CD4-positive, alpha-beta T cell (primary cell): ENCODE data around the gene AP1M1. TPM values are rescaled to one million over a fixed set of nuclear protein-coding genes. Genes with fewer than 3 reads are reported as not detected.

Source experiments
- ATAC-seq: fragments of 200-7000 bp; cut with Tn5 transposase; one replicate; pipeline ENCODE4 v1.10.0; 2022; ENCODE audit warnings: mild to moderate bottlenecking; ENCODE audit not compliant: poor library complexity
- CTCF ChIA-PET: fragments of 350-600 bp; sonication (Branson Sonifier 250); formaldehyde crosslinking; loops from one replicate; lab custom pipeline; 2021; ENCODE audit warnings: antibody characterized with exemption, inconsistent platforms; lab: Charles Lee
- POLR2A ChIA-PET: fragments of 350-600 bp; sonication (Branson Sonifier 250); formaldehyde crosslinking; loops from one replicate; lab custom pipeline; 2021; ENCODE audit warnings: antibody characterized with exemption, inconsistent platforms; lab: Charles Lee
- DNase-seq, 14 experiments: peaks; one replicate each; pipeline ENCODE4 v3.0.0-alpha.2; 2013 to 2020; ENCODE audit warnings: mixed read lengths in 2 of 14
- H3K27ac ChIP-seq, 2 donors: one replicate each; pipeline versions ENCODE4 v1.5.1 to v1.7.0; 2013; ENCODE audit warnings: low read length in 2 of 2, low read depth in 1 of 2, mild to moderate bottlenecking in 1 of 2
- H3K27me3 ChIP-seq, 2 experiments: 1 replicate in 1 of 2; 2 replicates in 1 of 2; pipeline versions ENCODE4 v1.6.1 to v1.7.0; 2013; ENCODE audit warnings: low read length in 2 of 2, control low read depth in 1 of 2, mild to moderate bottlenecking in 1 of 2, moderate library complexity in 1 of 2; ENCODE audit not compliant: insufficient read depth in 2 of 2, control insufficient read depth in 1 of 2
- H3K36me3 ChIP-seq: one replicate; pipeline ENCODE4 v1.6.1; 2013; ENCODE audit warnings: low read length, control low read depth; ENCODE audit not compliant: insufficient read depth
- H3K4me1 ChIP-seq: one replicate; pipeline ENCODE4 v1.6.1; 2013; ENCODE audit warnings: low read length, control low read depth; ENCODE audit not compliant: insufficient read depth
- H3K4me3 ChIP-seq: one replicate; pipeline ENCODE4 v1.5.1; 2013; ENCODE audit warnings: mild to moderate bottlenecking, low read length, moderate library complexity
- H3K9me3 ChIP-seq, 2 experiments: 1 replicate in 1 of 2; 2 replicates in 1 of 2; pipeline versions ENCODE4 v1.6.1 to v1.7.0; 2013; ENCODE audit warnings: low read length in 2 of 2, mild to moderate bottlenecking in 2 of 2, control low read depth in 1 of 2, moderate library complexity in 1 of 2; ENCODE audit not compliant: control insufficient read depth in 1 of 2, insufficient read depth in 1 of 2
- H3K27ac Mint-ChIP-seq: one replicate; pipeline ENCODE4 v1.8.0; 2020; ENCODE audit warnings: mixed read lengths
- H3K27me3 Mint-ChIP-seq: one replicate; pipeline ENCODE4 v1.8.0; 2021; ENCODE audit warnings: mixed read lengths
- H3K36me3 Mint-ChIP-seq: one replicate; pipeline ENCODE4 v1.8.0; 2021; ENCODE audit warnings: low read depth, mixed read lengths
- H3K4me1 Mint-ChIP-seq: one replicate; pipeline ENCODE4 v1.8.0; 2021; ENCODE audit warnings: low read depth, mixed read lengths
- H3K4me3 Mint-ChIP-seq: one replicate; pipeline ENCODE4 v1.8.0; 2020; ENCODE audit warnings: mild to moderate bottlenecking, mixed read lengths
- H3K9me3 Mint-ChIP-seq: one replicate; pipeline ENCODE4 v1.8.0; 2020; ENCODE audit warnings: mixed read lengths
- intact Hi-C, 2 experiments: fragments of 100-400 bp; cut with DNase I in 1 of 2; cut with micrococcal nuclease in 1 of 2; formaldehyde crosslinking; loops; one replicate each; pipeline versions ENCODE4 v1.15.1 to v1.9.0; 2023 to 2025; cut with DNase I, micrococcal nuclease
- total RNA-seq, 174 experiments: library from RNA in 2 of 174; stranded (reverse) in 2 of 174; gene quantifications; one replicate each; pipeline ENCODE4 v1.2.3 and lab custom pipeline; 2021 to 2026
- TF ChIP-seq, protein P1 (sequence below): fragments of 200-600 bp; IDR thresholded peaks from one replicate; pipeline ENCODE4 v1.8.0; 2022; ENCODE audit warnings: antibody characterized with exemption, mild to moderate bottlenecking

AP1M1 gene
- total RNA-seq, 2 experiments from 2014 or later: 52.1 to 58.3 TPM

- CTCF ChIA-PET: no interaction called here
- ATAC-seq (no peak), DNase-seq (no peak)
- Histone ChIP-seq H3K27ac (no peak overlapping the region), H3K36me3 (peaks cover 78% of the 10 kb centered on the region), H3K27me3 (no peaks in the 10 kb centered on the region), H3K9me3 (no peaks in the 10 kb centered on the region), H3K4me3 (no peak overlapping the region), H3K4me1 (no peaks in the 10 kb centered on the region)
- H3K36me3 Mint-ChIP-seq: peaks cover 86% of the 10 kb centered on the region
- H3K27me3 Mint-ChIP-seq: no peaks in the 10 kb centered on the region
- POLR2A ChIA-PET: interaction anchor here (1.3 kb wide), 1 partner anchor 10 kb away, joined by 4 read pairs; no protein-coding TSS in a partner anchor
- H3K9me3 Mint-ChIP-seq: no peaks in the 10 kb centered on the region
- H3K27ac Mint-ChIP-seq: no peak overlapping the region
- no peaks in the 10 kb centered on the region for H3K4me1 Mint-ChIP-seq
- intact Hi-C loops: loop anchor here in 1 of 2 experiments (5.0 kb wide), 1 partner anchor 41 kb away; the partner anchor contains the start of gene RAB8A
- no peak overlapping the region for H3K4me3 Mint-ChIP-seq
- TF ChIP-seq, protein P1, sequence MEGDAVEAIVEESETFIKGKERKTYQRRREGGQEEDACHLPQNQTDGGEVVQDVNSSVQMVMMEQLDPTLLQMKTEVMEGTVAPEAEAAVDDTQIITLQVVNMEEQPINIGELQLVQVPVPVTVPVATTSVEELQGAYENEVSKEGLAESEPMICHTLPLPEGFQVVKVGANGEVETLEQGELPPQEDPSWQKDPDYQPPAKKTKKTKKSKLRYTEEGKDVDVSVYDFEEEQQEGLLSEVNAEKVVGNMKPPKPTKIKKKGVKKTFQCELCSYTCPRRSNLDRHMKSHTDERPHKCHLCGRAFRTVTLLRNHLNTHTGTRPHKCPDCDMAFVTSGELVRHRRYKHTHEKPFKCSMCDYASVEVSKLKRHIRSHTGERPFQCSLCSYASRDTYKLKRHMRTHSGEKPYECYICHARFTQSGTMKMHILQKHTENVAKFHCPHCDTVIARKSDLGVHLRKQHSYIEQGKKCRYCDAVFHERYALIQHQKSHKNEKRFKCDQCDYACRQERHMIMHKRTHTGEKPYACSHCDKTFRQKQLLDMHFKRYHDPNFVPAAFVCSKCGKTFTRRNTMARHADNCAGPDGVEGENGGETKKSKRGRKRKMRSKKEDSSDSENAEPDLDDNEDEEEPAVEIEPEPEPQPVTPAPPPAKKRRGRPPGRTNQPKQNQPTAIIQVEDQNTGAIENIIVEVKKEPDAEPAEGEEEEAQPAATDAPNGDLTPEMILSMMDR: no peak
Measured at GRCh38 chr19:16153582-16154336, 44.0 kb upstream of the AP1M1 start.

- Mint-ChIP-seq H3K27me3 (no peaks in the 10 kb centered on the region), H3K9me3 (no peaks in the 10 kb centered on the region), H3K4me1 (no peaks in the 10 kb centered on the region), H3K36me3 (peaks cover 78% of the 10 kb centered on the region), H3K27ac (no peak overlapping the region), H3K4me3 (no peak overlapping the region)
- intact Hi-C loops: loop anchor here in 1 of 2 experiments (5.0 kb wide), 1 partner anchor 42 kb away; the partner anchor contains the start of gene RAB8A
- no peaks in the 10 kb centered on the region for H3K9me3 ChIP-seq
- CTCF ChIA-PET: no interaction called here
- H3K4me1 ChIP-seq: no peaks in the 10 kb centered on the region
- peaks cover 70% of the 10 kb centered on the region for H3K36me3 ChIP-seq
- DNase-seq (no peak), ATAC-seq (no peak)
- H3K4me3 ChIP-seq: no peak overlapping the region
- no peak overlapping the region for H3K27ac ChIP-seq
- POLR2A ChIA-PET: interaction anchor here (1.3 kb wide), 1 partner anchor 10 kb away, joined by 4 read pairs; no protein-coding TSS in a partner anchor
- TF ChIP-seq, protein P1: no peak
- H3K27me3 ChIP-seq: no peaks in the 10 kb centered on the region
Measured at GRCh38 chr19:16154557-16154956, 43.2 kb upstream of the AP1M1 start.

GRCh38 chr19:16155128-16155527, 42.6 kb upstream of the AP1M1 start:
- intact Hi-C loops: no loop called here
- Mint-ChIP-seq H3K27ac (no peak overlapping the region), H3K9me3 (no peaks in the 10 kb centered on the region), H3K36me3 (peaks cover 75% of the 10 kb centered on the region), H3K27me3 (no peaks in the 10 kb centered on the region), H3K4me3 (no peak overlapping the region), H3K4me1 (no peaks in the 10 kb centered on the region)
- ATAC-seq (no peak), DNase-seq (no peak)
- CTCF ChIA-PET: no interaction called here
- Histone ChIP-seq H3K36me3 (peaks cover 65% of the 10 kb centered on the region), H3K9me3 (no peaks in the 10 kb centered on the region), H3K4me1 (no peaks in the 10 kb centered on the region), H3K27me3 (no peaks in the 10 kb centered on the region), H3K27ac (no peak overlapping the region), H3K4me3 (no peak overlapping the region)
- TF ChIP-seq, protein P1: no peak
- POLR2A ChIA-PET: interaction anchor here (0.6 to 1.3 kb wide), 2 partner anchors 11 to 14 kb away, joined by 3 to 4 read pairs; no protein-coding TSS in a partner anchor
